ENCODE data around the gene HMG20B.

GRCh38 chr19:3608079-3608641, 35.4 kb downstream of the HMG20B start:
- no peak for TF ChIP-seq POLR2A (IDR thresholded peaks at IDR 0.05; ENCODE audit: low read length)
- TF ChIP-seq GATA1 (IDR thresholded peaks at IDR 0.05; ENCODE audit: low read depth, low read length): no peak

All from erythroblast (primary cell).